Karpas-422 (cell line): Measurements from ENCODE around the gene FBN1. TPM values are rescaled to one million over a fixed set of nuclear protein-coding genes. Genes with fewer than 3 reads are reported as not detected.

Experiments used
- DNase-seq: peaks from one replicate; pipeline ENCODE4 v3.0.0-alpha.2; 2015
- H2AFZ ChIP-seq: fragments of 200-600 bp; sonication (generic); 2 replicates; pipeline ENCODE4 v1.6.1; 2014; ENCODE audit warnings: antibody characterized with exemption, low read length, mixed read lengths
- H3K27ac ChIP-seq: fragments of 200-600 bp; sonication (generic); 2 replicates; pipeline ENCODE4 v1.5.1; 2014; ENCODE audit warnings: mild to moderate bottlenecking, low read length, moderate library complexity
- H3K27me3 ChIP-seq: fragments of 200-600 bp; sonication (generic); 2 replicates; pipeline ENCODE4 v1.6.1; 2014; ENCODE audit warnings: low read length, mixed read lengths
- H3K36me3 ChIP-seq: fragments of 200-600 bp; sonication (generic); 2 replicates; pipeline ENCODE4 v1.6.1; 2014; ENCODE audit warnings: low read length, mixed read lengths; ENCODE audit not compliant: insufficient read depth
- H3K4me1 ChIP-seq: fragments of 200-600 bp; sonication (generic); 2 replicates; pipeline ENCODE4 v1.6.1; 2014; ENCODE audit warnings: mild to moderate bottlenecking, low read length, mixed read lengths
- H3K4me2 ChIP-seq: fragments of 200-600 bp; sonication (generic); 2 replicates; pipeline ENCODE4 v1.6.1; 2014; ENCODE audit warnings: low read length, low read depth, mild to moderate bottlenecking; ENCODE audit not compliant: poor library complexity, severe bottlenecking
- H3K4me3 ChIP-seq: fragments of 200-600 bp; sonication (generic); 2 replicates; pipeline ENCODE4 v1.5.1; 2014; ENCODE audit warnings: mild to moderate bottlenecking, antibody characterized with exemption, low read length, mixed read lengths
- H3K79me2 ChIP-seq: fragments of 200-600 bp; sonication (generic); 2 replicates; pipeline ENCODE4 v1.6.1; 2014; ENCODE audit warnings: mild to moderate bottlenecking, low read length, mixed read lengths
- H3K9ac ChIP-seq: fragments of 200-600 bp; sonication (generic); 2 replicates; pipeline ENCODE4 v1.6.0; 2014; ENCODE audit warnings: low read length
- H3K9me2 ChIP-seq: fragments of 200-600 bp; sonication (generic), shearing (Covaris generic); replicated peaks from 2 replicates; pipeline ENCODE4 v1.6.0; 2014; ENCODE audit warnings: mild to moderate bottlenecking, low read length, moderate library complexity; ENCODE audit not compliant: insufficient read depth
- H3K9me3 ChIP-seq: fragments of 300-700, 200-600 bp; sonication (generic); 2 replicates; pipeline ENCODE4 v1.6.1; 2014; ENCODE audit warnings: low read length, mixed read lengths
- H4K20me1 ChIP-seq: fragments of 200-600 bp; sonication (generic); 2 replicates; pipeline ENCODE4 v1.6.1; 2014; ENCODE audit warnings: mild to moderate bottlenecking, antibody characterized with exemption, low read length, low read depth; ENCODE audit not compliant: insufficient read depth
- total RNA-seq: library from RNA; depleted of rRNA; stranded (reverse); fragments of >200 nt; shearing (Covaris generic); gene quantifications from 2 replicates; pipeline ENCODE4 v1.2.3, GENCODE V29; 2014; ENCODE audit warnings: low replicate concordance

The FBN1 gene
- total RNA-seq, 1 experiment from 2014 or later, result 0.86 TPM

- DNase-seq, result no peak
- Histone ChIP-seq H3K4me2 (no peak overlapping the region), H3K9me3 (no peaks in the 10 kb centered on the region), H3K9me2 (no peaks in the 10 kb centered on the region), H3K36me3 (no peaks in the 10 kb centered on the region), H3K79me2 (no peaks in the 10 kb centered on the region), H3K4me1 (no peaks in the 10 kb centered on the region; the same call in 1 of the 2 replicates), H4K20me1 (no peaks in the 10 kb centered on the region), H3K4me3 (no peak overlapping the region), H3K9ac (no peak overlapping the region), H2AFZ (no peak overlapping the region), H3K27me3 (no peaks in the 10 kb centered on the region), H3K27ac (no peak overlapping the region)
Observed at GRCh38 chr15:48499978-48500377, 145.5 kb downstream of the FBN1 start.

- no peak for DNase-seq
- H3K27ac ChIP-seq, result no peak overlapping the region
- H3K9ac ChIP-seq, result no peak overlapping the region
- H3K9me2 ChIP-seq, result no peaks in the 10 kb centered on the region
- H3K4me2 ChIP-seq, result no peak overlapping the region
- H3K79me2 ChIP-seq, result no peaks in the 10 kb centered on the region
- H3K27me3 ChIP-seq, result no peaks in the 10 kb centered on the region
- no peaks in the 10 kb centered on the region for H3K9me3 ChIP-seq
- H3K36me3 ChIP-seq, result no peaks in the 10 kb centered on the region
- no peaks in the 10 kb centered on the region for H4K20me1 ChIP-seq
- no peak overlapping the region for H3K4me3 ChIP-seq
- no peaks in the 10 kb centered on the region; the same call in 1 of the 2 replicates for H3K4me1 ChIP-seq
- no peak overlapping the region for H2AFZ ChIP-seq
Observed at GRCh38 chr15:48498828-48499227, 146.7 kb downstream of the FBN1 start.

- no peak overlapping the region for H3K4me2 ChIP-seq
- no peaks in the 10 kb centered on the region for H3K27me3 ChIP-seq
- H3K9me2 ChIP-seq, result no peaks in the 10 kb centered on the region
- no peaks in the 10 kb centered on the region; the same call in 1 of the 2 replicates for H3K4me1 ChIP-seq
- no peak overlapping the region for H2AFZ ChIP-seq
- no peak overlapping the region for H3K27ac ChIP-seq
- DNase-seq, result no peak
- H3K9me3 ChIP-seq, result no peaks in the 10 kb centered on the region
- H3K9ac ChIP-seq, result no peak overlapping the region
- no peak overlapping the region for H3K4me3 ChIP-seq
- no peaks in the 10 kb centered on the region for H3K36me3 ChIP-seq
- H3K79me2 ChIP-seq, result no peaks in the 10 kb centered on the region
- no peaks in the 10 kb centered on the region for H4K20me1 ChIP-seq
Observed at GRCh38 chr15:48494631-48495030, 150.9 kb downstream of the FBN1 start.

GRCh38 chr15:48493763-48494225 lies 151.7 kb downstream of the FBN1 start:
- no peaks in the 10 kb centered on the region for H3K9me2 ChIP-seq
- no peak overlapping the region for H3K9ac ChIP-seq
- H3K27ac ChIP-seq, result no peak overlapping the region
- no peak overlapping the region for H2AFZ ChIP-seq
- no peaks in the 10 kb centered on the region for H3K27me3 ChIP-seq
- no peaks in the 10 kb centered on the region for H3K36me3 ChIP-seq
- no peak overlapping the region for H3K4me3 ChIP-seq
- H3K9me3 ChIP-seq, result no peaks in the 10 kb centered on the region
- no peak for DNase-seq
- no peaks in the 10 kb centered on the region; the same call in 1 of the 2 replicates for H3K4me1 ChIP-seq
- H3K4me2 ChIP-seq, result no peak overlapping the region
- no peaks in the 10 kb centered on the region for H4K20me1 ChIP-seq
- no peaks in the 10 kb centered on the region for H3K79me2 ChIP-seq

GRCh38 chr15:48493084-48493762 lies 152.3 kb downstream of the FBN1 start:
- Histone ChIP-seq H2AFZ (no peak overlapping the region), H3K9me3 (no peaks in the 10 kb centered on the region), H3K9me2 (no peaks in the 10 kb centered on the region), H3K36me3 (no peaks in the 10 kb centered on the region), H3K4me2 (no peak overlapping the region), H3K4me3 (no peak overlapping the region), H3K27ac (no peak overlapping the region), H3K4me1 (no peaks in the 10 kb centered on the region; the same call in 1 of the 2 replicates), H3K79me2 (no peaks in the 10 kb centered on the region), H3K9ac (no peak overlapping the region), H4K20me1 (no peaks in the 10 kb centered on the region), H3K27me3 (no peaks in the 10 kb centered on the region)
- no peak for DNase-seq

GRCh38 chr15:48486228-48486627 lies 159.3 kb downstream of the FBN1 start:
- Histone ChIP-seq H4K20me1 (no peaks in the 10 kb centered on the region), H2AFZ (no peak overlapping the region), H3K9ac (no peak overlapping the region), H3K27me3 (no peaks in the 10 kb centered on the region), H3K9me2 (no peaks in the 10 kb centered on the region), H3K4me3 (no peak overlapping the region), H3K9me3 (no peaks in the 10 kb centered on the region), H3K4me2 (no peak overlapping the region), H3K79me2 (no peaks in the 10 kb centered on the region), H3K27ac (no peak overlapping the region), H3K36me3 (no peaks in the 10 kb centered on the region), H3K4me1 (no peaks in the 10 kb centered on the region)
- DNase-seq, result no peak

- H3K9ac ChIP-seq, result no peak overlapping the region
- H3K4me3 ChIP-seq, result no peak overlapping the region
- no peak overlapping the region for H3K27ac ChIP-seq
- no peaks in the 10 kb centered on the region for H3K36me3 ChIP-seq
- no peaks in the 10 kb centered on the region for H3K79me2 ChIP-seq
- H3K27me3 ChIP-seq, result no peaks in the 10 kb centered on the region
- no peaks in the 10 kb centered on the region for H3K9me2 ChIP-seq
- no peak overlapping the region for H3K4me2 ChIP-seq
- H2AFZ ChIP-seq, result no peak overlapping the region
- H4K20me1 ChIP-seq, result no peaks in the 10 kb centered on the region
- DNase-seq, result peak; percentile 24
- no peaks in the 10 kb centered on the region for H3K4me1 ChIP-seq
- H3K9me3 ChIP-seq, result no peaks in the 10 kb centered on the region
Observed at GRCh38 chr15:48481802-48482201, 163.7 kb downstream of the FBN1 start.

- Histone ChIP-seq H3K27me3 (no peaks in the 10 kb centered on the region), H4K20me1 (no peaks in the 10 kb centered on the region), H3K79me2 (no peaks in the 10 kb centered on the region), H3K4me1 (no peaks in the 10 kb centered on the region), H3K4me2 (no peak overlapping the region), H3K36me3 (no peaks in the 10 kb centered on the region), H2AFZ (no peak overlapping the region), H3K9me2 (no peaks in the 10 kb centered on the region), H3K4me3 (no peak overlapping the region), H3K9ac (no peak overlapping the region), H3K9me3 (no peaks in the 10 kb centered on the region), H3K27ac (no peak overlapping the region)
- no peak for DNase-seq
Observed at GRCh38 chr15:48479751-48480150, 165.8 kb downstream of the FBN1 start.
